SH-SY5Y (cell line): Measurements from ENCODE around the gene TRPM2.

Experiments
- GATA2 ChIP-seq: IDR thresholded peaks from 2 replicates; pipeline ENCODE4 v1.6.1; 2011; ENCODE audit warnings: mild to moderate bottlenecking, low read depth, low read length
- GATA3 ChIP-seq: IDR thresholded peaks from 2 replicates; pipeline ENCODE4 v1.6.1; 2011; ENCODE audit warnings: low read depth, mild to moderate bottlenecking, low read length, moderate library complexity

The TRPM2 gene

DNA sequence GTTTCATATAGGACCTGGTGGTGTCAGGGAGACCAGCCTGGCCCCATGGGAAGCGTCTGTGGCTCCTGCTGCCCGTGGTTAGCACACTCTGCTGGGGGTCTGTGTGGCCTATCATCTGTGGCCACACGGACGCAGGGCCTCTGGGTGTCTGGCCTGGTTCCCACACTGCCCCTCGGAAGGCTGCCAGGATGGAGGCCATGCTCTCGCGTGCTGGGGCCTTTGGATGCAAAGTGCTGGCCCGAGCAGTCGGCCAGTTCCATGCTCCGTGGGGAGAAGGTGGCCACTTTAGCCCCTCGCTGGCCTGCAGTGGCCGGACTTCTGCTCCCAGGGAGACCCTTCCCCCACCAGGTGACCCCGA lies 81.1 kb downstream of the TRPM2 start:
- no peak for TF ChIP-seq GATA2
- TF ChIP-seq GATA3 = no peak

DNA sequence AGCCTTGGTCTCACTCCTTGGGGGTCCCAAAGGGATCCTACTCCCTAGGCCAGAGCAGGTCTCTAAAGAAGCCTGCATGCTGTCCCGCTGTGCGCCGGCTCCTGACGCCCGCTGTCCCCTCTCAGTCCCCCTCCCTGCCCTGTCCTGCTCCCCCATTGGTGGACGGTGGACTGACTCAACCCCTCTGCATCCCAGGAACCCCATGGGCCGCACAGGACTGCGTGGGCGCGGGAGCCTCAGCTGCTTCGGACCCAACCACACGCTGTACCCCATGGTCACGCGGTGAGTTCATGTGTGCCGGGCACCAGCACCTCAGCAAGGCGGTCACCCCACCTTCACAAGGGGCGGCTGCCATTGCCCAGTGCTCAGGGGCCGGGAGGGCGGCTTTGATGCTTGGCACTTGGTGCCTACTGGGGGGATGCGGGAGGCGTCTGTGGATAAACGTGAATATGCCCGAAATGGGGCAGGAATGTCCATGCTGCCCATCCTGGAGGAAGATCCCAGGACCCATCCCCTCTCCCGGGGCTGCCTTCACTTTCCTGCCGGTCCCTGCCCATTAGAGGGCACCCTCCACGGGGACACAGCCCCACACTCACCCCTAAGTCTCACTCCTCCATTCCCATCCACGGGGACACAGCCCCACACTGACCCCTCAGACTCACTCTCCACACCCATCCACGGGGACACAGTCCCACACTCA lies 81.7 kb downstream of the TRPM2 start:
- no peak for TF ChIP-seq GATA3
- no peak for TF ChIP-seq GATA2

DNA sequence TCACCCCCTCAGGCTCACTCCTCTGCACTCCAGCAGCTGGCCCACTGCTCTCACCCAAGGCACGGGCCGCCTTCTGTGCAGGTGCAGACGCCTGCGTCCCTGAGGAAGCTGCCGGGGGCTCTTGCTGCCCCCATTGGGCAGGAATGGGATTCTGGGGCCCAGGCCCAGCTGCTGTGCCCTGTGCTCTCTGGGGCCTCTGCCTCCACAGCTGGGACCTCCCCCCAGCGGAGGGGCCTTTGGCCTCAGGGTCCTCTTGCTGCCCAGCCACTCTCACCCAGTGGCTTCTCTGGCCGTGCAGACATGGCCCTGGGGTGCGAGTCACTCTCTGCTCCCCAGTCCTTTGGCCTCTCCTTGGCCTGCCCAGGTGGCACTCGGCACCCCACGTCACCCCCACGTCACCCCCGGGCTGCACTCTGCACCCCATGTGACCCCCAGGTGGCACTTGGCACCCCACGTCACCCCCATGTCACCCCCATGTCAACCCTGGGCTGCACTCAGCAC lies 82.7 kb downstream of the TRPM2 start:
- no peak for TF ChIP-seq GATA2
- TF ChIP-seq GATA3 = no peak

DNA sequence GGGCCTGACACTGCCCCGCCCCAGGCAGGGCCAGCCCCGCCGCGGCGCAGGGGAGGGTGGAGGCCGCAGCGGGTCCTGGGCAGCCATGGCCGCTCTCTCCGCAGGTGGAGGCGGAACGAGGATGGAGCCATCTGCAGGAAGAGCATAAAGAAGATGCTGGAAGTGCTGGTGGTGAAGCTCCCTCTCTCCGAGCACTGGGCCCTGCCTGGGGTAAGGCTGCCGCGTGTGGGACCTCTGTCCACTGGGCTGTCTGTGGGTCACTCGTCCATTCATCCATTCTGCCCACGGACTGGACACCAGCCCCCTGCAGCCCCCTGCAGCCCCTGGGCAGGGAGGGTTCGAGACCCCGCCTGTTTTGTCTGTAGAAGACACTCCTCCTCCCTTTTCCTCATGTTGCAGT lies 83.5 kb downstream of the TRPM2 start:
- no peak for TF ChIP-seq GATA3
- TF ChIP-seq GATA2 = no peak

DNA sequence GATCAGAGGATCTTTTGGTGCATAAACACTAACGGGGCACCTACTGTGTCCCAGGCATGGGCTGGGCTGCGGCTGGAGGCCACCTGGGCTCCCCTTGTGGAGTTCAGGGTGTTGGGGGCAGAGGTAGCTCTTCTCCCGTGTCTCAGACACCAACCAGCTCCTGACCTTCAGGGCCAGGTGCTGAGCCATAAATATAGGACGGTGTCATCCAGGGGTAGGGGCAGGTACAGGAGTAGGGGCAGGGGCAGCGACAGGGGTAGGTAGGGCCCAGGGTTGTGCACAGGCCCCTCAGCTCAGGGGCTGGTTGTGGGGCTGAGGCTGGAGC lies 83.9 kb downstream of the TRPM2 start:
- TF ChIP-seq GATA3 (no peak), GATA2 (no peak)

DNA sequence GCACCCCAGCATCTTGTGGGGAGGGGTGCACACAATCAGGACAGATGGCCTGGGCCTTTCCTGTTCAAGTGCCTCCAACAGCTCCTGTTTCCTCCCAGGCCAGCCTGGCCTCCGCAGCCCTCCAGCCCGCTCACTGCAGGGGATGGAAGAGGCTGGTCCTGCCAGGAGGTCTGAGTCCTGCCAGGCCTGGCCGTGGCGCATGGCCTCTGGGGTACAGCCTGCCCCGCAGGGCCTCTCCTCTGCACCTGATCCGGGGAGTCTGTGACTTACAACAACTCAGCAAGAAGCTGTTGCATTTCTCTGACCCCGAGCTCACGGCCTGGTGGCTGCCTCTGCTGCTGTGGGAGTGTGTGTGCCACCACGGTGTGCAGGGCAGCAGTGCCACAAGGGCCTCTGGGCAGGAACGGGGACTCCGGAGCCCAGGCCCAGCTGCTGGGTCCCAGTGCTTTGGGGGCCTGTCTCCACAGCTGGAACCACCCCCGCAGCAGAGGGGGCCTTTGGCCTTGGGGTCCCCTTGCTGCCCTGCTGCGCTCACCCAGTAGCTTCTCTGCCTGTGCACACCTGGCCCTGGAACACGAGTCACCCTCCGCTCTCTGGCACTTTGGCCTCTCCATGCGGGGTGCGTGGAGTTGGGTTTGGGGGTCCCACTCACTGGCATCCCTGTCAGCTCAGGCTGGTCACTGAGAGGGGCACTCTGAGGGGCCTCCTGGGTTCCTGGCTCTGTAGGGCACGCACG lies 84.4 kb downstream of the TRPM2 start:
- TF ChIP-seq GATA3 = no peak
- no peak for TF ChIP-seq GATA2

DNA sequence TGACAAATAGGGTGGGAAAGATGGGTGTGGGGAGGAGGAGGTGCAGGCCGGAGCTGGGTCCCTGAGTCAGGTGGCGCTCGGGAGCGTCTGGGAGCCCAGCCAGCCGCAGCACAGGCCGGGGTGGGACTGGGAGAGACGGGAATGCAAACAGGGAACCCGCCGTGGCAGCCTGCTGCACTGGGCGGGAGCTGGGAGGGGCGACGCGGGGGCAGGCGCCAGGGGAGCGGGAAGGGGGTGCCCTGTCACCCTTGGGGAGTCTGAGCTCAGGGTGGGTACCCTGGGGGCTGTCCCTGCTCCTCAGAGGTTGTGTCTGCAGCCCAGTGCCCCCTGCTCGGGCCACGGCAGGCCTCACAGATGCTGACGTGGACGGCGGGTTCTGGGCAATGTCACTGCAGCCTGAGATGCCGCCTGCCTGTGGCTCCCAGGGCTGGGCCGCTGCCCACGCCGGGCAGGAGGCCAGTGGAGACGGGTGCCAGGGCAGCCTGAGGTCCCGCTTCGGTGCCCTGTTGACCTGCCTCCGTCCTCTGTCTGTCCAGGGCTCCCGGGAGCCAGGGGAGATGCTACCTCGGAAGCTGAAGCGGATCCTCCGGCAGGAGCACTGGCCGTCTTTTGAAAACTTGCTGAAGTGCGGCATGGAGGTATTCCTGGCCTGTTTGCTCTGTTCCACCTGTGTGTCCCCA lies 85.2 kb downstream of the TRPM2 start:
- no peak for TF ChIP-seq GATA3
- no peak; the same call in 1 of the 2 replicates for TF ChIP-seq GATA2

DNA sequence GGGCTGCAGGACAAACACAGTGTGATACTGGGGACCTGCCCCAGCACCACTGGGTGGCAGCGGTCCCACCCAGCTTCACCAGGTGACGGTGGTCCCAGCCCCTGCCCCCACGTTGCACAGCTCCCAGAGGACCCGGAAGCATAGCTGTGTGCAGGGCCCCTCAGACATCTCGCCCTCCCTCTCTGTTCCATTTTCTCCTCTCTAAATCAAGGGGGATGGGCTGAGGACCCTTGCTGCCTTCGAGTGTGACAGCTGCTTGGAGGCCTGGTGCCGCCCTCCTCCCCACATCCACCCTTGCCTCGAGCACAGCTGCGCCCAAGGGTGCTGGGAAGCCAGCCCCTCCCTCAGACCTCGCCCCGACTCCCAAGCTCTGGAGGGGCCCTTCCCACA lies 85.8 kb downstream of the TRPM2 start:
- TF ChIP-seq GATA3 = no peak
- TF ChIP-seq GATA2 = no peak

DNA sequence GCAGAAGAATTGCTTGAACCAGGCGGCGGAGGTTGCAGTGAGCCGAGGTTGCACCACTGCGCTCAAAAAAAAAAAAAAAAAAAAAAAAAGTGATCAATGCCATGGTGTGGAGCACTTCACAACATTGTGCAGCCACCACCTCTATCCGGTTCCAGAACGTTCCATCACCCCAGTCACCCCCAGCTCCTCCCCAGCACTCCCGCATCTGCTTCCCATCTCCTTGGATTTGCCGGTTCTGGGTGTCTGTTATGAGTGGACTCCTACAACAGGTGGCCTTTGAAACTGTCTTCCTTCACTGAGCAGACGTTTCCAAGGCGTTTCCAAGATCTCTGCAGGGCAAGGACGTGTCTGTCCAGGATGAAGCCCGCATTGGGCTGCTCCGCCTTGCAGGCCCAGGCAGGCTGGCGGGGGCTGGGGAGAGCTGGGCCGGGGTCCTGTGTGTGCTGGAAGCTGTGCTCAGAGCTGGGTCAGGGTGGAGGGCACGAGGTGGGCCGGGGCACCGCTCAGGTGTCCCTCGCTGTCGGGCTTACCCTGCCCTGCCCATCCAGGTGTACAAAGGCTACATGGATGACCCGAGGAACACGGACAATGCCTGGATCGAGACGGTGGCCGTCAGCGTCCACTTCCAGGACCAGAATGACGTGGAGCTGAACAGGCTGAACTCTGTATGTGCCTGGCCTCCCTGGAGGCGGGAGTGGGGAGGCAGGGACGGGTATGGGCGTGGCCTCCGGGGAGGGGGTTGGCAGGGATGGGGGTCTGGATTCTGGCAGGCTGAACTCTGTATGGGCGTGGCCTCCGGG lies 87.0 kb downstream of the TRPM2 start:
- TF ChIP-seq GATA3 = no peak
- no peak for TF ChIP-seq GATA2

DNA sequence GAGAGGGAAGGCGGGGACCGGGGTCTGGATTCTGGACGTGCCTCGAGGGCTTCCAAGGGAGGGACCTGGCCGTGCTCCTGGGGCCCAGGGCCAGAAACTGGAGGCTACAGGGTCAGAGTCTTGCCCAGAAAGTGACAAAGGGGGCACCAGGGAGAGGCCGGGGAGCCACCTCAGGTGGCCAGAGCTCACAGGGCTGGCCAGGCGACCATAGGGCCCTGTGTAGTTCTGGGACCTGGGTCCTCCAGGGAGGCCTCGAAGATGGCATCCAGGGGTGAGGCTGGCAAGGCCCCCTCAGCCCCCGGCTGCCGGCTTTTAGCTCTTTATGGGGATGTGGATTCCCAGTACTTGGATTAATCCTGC lies 87.6 kb downstream of the TRPM2 start:
- TF ChIP-seq GATA3 (no peak), GATA2 (no peak)

DNA sequence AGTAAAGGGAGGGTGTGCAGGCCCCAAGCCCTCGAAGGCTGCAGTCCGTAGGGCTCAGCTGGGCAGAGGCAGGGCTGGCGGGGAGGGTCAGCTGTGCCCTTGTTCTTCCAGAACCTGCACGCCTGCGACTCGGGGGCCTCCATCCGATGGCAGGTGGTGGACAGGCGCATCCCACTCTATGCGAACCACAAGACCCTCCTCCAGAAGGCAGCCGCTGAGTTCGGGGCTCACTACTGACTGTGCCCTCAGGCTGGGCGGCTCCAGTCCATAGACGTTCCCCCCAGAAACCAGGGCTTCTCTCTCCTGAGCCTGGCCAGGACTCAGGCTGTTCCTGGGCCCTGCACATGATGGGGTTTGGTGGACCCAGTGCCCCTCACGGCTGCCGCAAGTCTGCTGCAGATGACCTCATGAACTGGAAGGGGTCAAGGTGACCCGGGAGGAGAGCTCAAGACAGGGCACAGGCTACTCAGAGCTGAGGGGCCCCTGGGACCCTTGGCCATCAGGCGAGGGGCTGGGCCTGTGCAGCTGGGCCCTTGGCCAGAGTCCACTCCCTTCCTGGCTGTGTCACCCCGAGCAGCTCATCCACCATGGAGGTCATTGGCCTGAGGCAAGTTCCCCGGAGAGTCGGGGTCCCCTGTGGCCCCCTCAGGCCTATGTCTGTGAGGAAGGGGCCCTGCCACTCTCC lies 88.3 kb downstream of the TRPM2 start:
- TF ChIP-seq GATA2 = no peak
- no peak for TF ChIP-seq GATA3

DNA sequence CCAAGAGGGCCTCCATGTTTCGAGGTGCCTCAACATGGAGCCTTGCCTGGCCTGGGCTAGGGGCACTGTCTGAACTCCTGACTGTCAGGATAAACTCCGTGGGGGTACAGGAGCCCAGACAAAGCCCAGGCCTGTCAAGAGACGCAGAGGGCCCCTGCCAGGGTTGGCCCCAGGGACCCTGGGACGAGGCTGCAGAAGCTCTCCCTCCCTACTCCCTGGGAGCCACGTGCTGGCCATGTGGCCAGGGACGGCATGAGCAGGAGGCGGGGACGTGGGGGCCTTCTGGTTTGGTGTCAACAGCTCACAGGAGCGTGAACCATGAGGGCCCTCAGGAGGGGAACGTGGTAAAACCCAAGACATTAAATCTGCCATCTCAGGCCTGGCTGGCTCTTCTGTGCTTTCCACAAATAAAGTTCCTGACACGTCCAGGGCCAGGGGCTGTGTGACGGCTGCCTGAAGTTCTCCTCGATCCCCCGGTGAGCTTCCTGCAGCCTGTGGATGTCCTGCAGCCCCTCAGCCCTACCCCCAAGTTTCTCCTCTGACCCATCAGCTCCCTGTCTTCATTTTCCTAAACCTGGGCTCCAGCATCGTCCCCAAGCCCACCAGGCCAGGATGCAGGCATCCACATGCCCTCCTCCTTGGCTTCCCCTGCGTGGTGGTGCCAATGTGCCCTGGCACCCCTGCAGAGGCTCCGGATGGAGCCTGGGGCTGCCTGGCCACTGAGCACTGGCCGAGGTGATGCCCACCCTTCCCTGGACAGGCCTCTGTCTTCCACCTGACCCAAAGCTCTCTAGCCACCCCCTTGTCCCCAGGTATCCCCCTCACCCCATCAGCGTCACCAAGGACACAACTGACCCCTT lies 89.1 kb downstream of the TRPM2 start:
- TF ChIP-seq GATA3 (no peak), GATA2 (no peak)

DNA sequence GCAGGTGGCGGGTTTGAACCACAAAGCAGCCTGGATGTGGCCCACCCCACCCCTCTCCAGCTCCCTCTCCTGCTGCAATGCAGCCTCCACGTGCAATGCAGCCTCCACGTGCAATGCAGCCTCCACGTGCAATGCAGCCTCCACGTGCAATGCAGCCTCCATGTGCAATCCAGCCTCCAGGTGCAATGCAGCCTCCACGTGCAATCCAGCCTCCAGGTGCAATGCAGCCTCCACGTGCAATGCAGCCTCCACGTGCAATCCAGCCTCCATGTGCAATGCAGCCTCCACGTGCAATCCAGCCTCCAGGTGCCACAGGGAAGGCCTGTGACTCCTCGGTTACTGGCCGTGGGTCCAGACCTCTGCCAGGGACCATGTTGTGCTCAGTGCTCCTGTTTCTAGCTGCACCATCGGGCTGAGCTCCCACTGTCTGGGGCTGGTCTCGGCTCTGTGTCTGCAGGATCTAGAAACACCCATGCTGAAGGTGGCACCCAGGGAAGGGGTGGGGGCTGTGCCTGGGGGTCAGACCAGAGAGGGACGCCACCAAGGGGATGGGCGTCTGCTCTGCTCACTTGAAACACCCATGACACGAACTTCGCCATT lies 90.0 kb downstream of the TRPM2 start:
- TF ChIP-seq GATA3 = no peak
- TF ChIP-seq GATA2 = no peak
